ENCODE results near the gene ATRNL1.
"Not testable (repeated sequence)": the region's sequence is repeated elsewhere in the genome, so short reads cannot be mapped to it uniquely, and the experiment has no call there.

DNA sequence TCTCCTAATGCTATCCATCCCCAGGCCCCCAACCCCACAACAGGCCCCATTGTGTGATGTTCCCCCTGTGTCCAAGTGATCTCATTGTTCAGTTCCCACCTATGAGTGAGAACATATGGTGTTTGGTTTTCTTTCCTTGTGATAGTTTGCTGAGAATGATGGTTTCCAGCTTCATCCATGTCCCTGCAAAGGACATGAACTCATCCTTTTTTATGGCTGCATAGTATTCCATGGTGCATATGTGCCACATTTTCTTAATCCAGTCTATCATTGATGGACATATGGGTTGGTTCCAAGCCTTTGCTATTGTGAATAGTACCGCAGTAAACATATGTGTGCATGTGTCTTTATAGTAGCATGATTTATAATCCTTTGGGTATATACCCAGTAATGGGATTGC is 160.6 kb downstream of the ATRNL1 start:
- TF ChIP-seq CTCF, POLR2A (IDR thresholded peaks at IDR 0.05): not testable (repeated sequence)
